Activated CD4-positive, alpha-beta T cell treated with anti-CD3 and anti-CD28 coated beads for 36 hours (primary cell): ENCODE measurements around the gene PTPRH. TPM values are rescaled to one million over a fixed set of nuclear protein-coding genes. Genes with fewer than 3 reads are reported as not detected.
A peak's percentile ranks its signal among the peaks of the same experiment; 100 is the strongest.
"Not testable (repeated sequence)": the region's sequence is repeated elsewhere in the genome, so short reads cannot be mapped to it uniquely, and the experiment has no call there.

Source experiments
- ATAC-seq: fragments of 200-7000 bp; cut with Tn5 transposase; one replicate; pipeline ENCODE4 v1.10.0; 2021; ENCODE audit warnings: mild to moderate bottlenecking, moderate library complexity
- CTCF ChIA-PET: fragments of 350-600 bp; sonication (Branson Sonifier 250); formaldehyde crosslinking; loops from one replicate; lab custom pipeline; 2021; ENCODE audit warnings: antibody characterized with exemption; lab: Charles Lee
- POLR2A ChIA-PET: fragments of 350-600 bp; sonication (Branson Sonifier 250); formaldehyde crosslinking; loops from one replicate; lab custom pipeline; 2021; ENCODE audit warnings: antibody characterized with exemption, inconsistent platforms; lab: Charles Lee
- DNase-seq: peaks from one replicate; pipeline ENCODE4 v3.0.0-alpha.2; 2020
- H3K27ac Mint-ChIP-seq: one replicate; pipeline ENCODE4 v1.8.0; 2021; ENCODE audit warnings: mixed read lengths
- H3K27me3 Mint-ChIP-seq: one replicate; pipeline ENCODE4 v1.8.0; 2021; ENCODE audit warnings: mixed read lengths
- H3K36me3 Mint-ChIP-seq: one replicate; pipeline ENCODE4 v1.8.0; 2021; ENCODE audit warnings: low read depth, mixed read lengths
- H3K4me1 Mint-ChIP-seq: one replicate; pipeline ENCODE4 v1.8.0; 2021; ENCODE audit warnings: mixed read lengths
- H3K4me3 Mint-ChIP-seq: one replicate; pipeline ENCODE4 v1.8.0; 2021; ENCODE audit warnings: mild to moderate bottlenecking, moderate library complexity, mixed read lengths
- H3K9me3 Mint-ChIP-seq: one replicate; pipeline ENCODE4 v1.8.0; 2021; ENCODE audit warnings: low read depth, mixed read lengths
- intact Hi-C, 2 experiments: fragments of 100-400 bp; cut with DNase I in 1 of 2; cut with micrococcal nuclease in 1 of 2; formaldehyde crosslinking; loops; one replicate each; pipeline versions ENCODE4 v1.14.2 to v1.15.1; 2022 to 2024; cut with DNase I, micrococcal nuclease
- total RNA-seq, 2 experiments: library from RNA; stranded (reverse); gene quantifications; one replicate each; pipeline ENCODE4 v1.2.3, GENCODE V29; 2021

The PTPRH gene
- total RNA-seq, 2 experiments from 2014 or later = not detected

- intact Hi-C loops = no loop called here
- CTCF ChIA-PET = no interaction called here
- Mint-ChIP-seq H3K4me3 (no peak overlapping the region), H3K27me3 (no peaks in the 10 kb centered on the region), H3K4me1 (no peaks in the 10 kb centered on the region), H3K9me3 (peaks cover 5% of the 10 kb centered on the region), H3K27ac (no peak overlapping the region), H3K36me3 (peaks cover 32% of the 10 kb centered on the region)
- DNase-seq = no peak
- POLR2A ChIA-PET = no interaction called here
- ATAC-seq = no peak
Measured at GRCh38 chr19:55224038-55224665, 14.9 kb upstream of the PTPRH start.

- Mint-ChIP-seq H3K36me3 (peaks cover 30% of the 10 kb centered on the region), H3K9me3 (peaks cover 5% of the 10 kb centered on the region), H3K4me1 (no peaks in the 10 kb centered on the region), H3K27ac (no peak overlapping the region), H3K4me3 (no peak overlapping the region), H3K27me3 (no peaks in the 10 kb centered on the region)
- ChIA-PET POLR2A (no interaction called here), CTCF (no interaction called here)
- DNase-seq (no peak), ATAC-seq (no peak)
- intact Hi-C loops = no loop called here
Measured at GRCh38 chr19:55223291-55224037, 14.2 kb upstream of the PTPRH start.

- intact Hi-C loops = no loop called here
- H3K27me3 Mint-ChIP-seq = peaks cover 8% of the 10 kb centered on the region
- H3K4me1 Mint-ChIP-seq = peaks cover 15% of the 10 kb centered on the region
- H3K36me3 Mint-ChIP-seq = peaks cover 17% of the 10 kb centered on the region
- ATAC-seq = no peak
- H3K4me3 Mint-ChIP-seq = no peak overlapping the region
- H3K27ac Mint-ChIP-seq = no peak overlapping the region
- H3K9me3 Mint-ChIP-seq = peaks cover 7% of the 10 kb centered on the region
- ChIA-PET POLR2A (no interaction called here), CTCF (interaction anchor here (0.7 to 0.8 kb wide), 2 partner anchors 73 to 131 kb away, joined by 3 read pairs; no protein-coding TSS in a partner anchor)
- DNase-seq = peak; percentile 36
Measured at GRCh38 chr19:55220525-55220924, 11.2 kb upstream of the PTPRH start.

GRCh38 chr19:55216461-55217198 is 7.3 kb upstream of the PTPRH start:
- ChIA-PET POLR2A (interaction anchor here (0.5 kb wide), 1 partner anchor 186 kb away, joined by 6 read pairs; no protein-coding TSS in a partner anchor), CTCF (no interaction called here)
- ATAC-seq = peak; percentile 90
- peaks cover 20% of the 10 kb centered on the region for H3K27me3 Mint-ChIP-seq
- intact Hi-C loops = loop anchor here (1.0 to 5.0 kb wide), 5 partner anchors 37 to 43 kb away; partner anchors contain the start of gene PPP6R1 (in 2 of the 2)
- peaks cover 15% of the 10 kb centered on the region for H3K4me1 Mint-ChIP-seq
- peak overlapping the region; percentile 43 for H3K4me3 Mint-ChIP-seq
- peak; percentile 84 for DNase-seq
- H3K27ac Mint-ChIP-seq = no peak overlapping the region
- H3K36me3 Mint-ChIP-seq = peaks cover 11% of the 10 kb centered on the region
- peaks cover 12% of the 10 kb centered on the region for H3K9me3 Mint-ChIP-seq

GRCh38 chr19:55213547-55213946 is 4.2 kb upstream of the PTPRH start:
- peaks cover 29% of the 10 kb centered on the region for H3K27me3 Mint-ChIP-seq
- H3K27ac Mint-ChIP-seq = no peak overlapping the region
- H3K36me3 Mint-ChIP-seq = peaks cover 3% of the 10 kb centered on the region
- H3K9me3 Mint-ChIP-seq = peaks cover 6% of the 10 kb centered on the region
- no peak overlapping the region for H3K4me3 Mint-ChIP-seq
- peaks cover 15% of the 10 kb centered on the region for H3K4me1 Mint-ChIP-seq
- POLR2A ChIA-PET = no interaction called here
- ATAC-seq = no peak
- intact Hi-C loops = loop anchor here in 1 of 2 experiments (2.0 kb wide), 1 partner anchor 205 kb away; no protein-coding TSS in a partner anchor
- no peak for DNase-seq
- CTCF ChIA-PET = no interaction called here

- Mint-ChIP-seq H3K9me3 (peaks cover 6% of the 10 kb centered on the region), H3K4me3 (no peak overlapping the region), H3K27ac (no peak overlapping the region), H3K36me3 (peaks cover 3% of the 10 kb centered on the region), H3K27me3 (peaks cover 29% of the 10 kb centered on the region), H3K4me1 (peaks cover 11% of the 10 kb centered on the region)
- ChIA-PET POLR2A (interaction anchor here (0.6 to 0.7 kb wide), 2 partner anchors 264 to 292 kb away, joined by 3 read pairs; no protein-coding TSS in a partner anchor), CTCF (interaction anchor here (0.6 to 0.7 kb wide), 2 partner anchors 48 to 290 kb away, joined by 3 read pairs; no protein-coding TSS in a partner anchor)
- peak; percentile 78 for DNase-seq
- intact Hi-C loops = loop anchor here in 1 of 2 experiments (2.0 kb wide), 1 partner anchor 206 kb away; no protein-coding TSS in a partner anchor
- no peak for ATAC-seq
Measured at GRCh38 chr19:55212447-55212846, 3.1 kb upstream of the PTPRH start.

- ATAC-seq = no peak
- no peak overlapping the region for H3K4me3 Mint-ChIP-seq
- intact Hi-C loops = no loop called here
Measured at GRCh38 chr19:55209693-55210472, 582 bp upstream of the PTPRH start.

GRCh38 chr19:55206664-55207500 is 2.4 kb downstream of the PTPRH start:
- no peak overlapping the region for H3K4me3 Mint-ChIP-seq
- CTCF ChIA-PET = no interaction called here
- intact Hi-C loops = no loop called here
- H3K36me3 Mint-ChIP-seq = no peaks in the 10 kb centered on the region
- H3K9me3 Mint-ChIP-seq = no peaks in the 10 kb centered on the region
- POLR2A ChIA-PET = no interaction called here
- ATAC-seq (peak; percentile 96), DNase-seq (peak; percentile 76)
- no peak overlapping the region for H3K27ac Mint-ChIP-seq
- peaks cover 25% of the 10 kb centered on the region for H3K27me3 Mint-ChIP-seq
- peaks cover 2% of the 10 kb centered on the region for H3K4me1 Mint-ChIP-seq

More at GRCh38 chr19:55209693-55210472, 582 bp upstream of the PTPRH start:
- CTCF ChIA-PET = no interaction called here
- Mint-ChIP-seq H3K36me3 (peaks cover 3% of the 10 kb centered on the region), H3K27me3 (peaks cover 29% of the 10 kb centered on the region), H3K9me3 (peaks cover 5% of the 10 kb centered on the region), H3K27ac (no peak overlapping the region), H3K4me1 (peaks cover 2% of the 10 kb centered on the region)
- DNase-seq = no peak
- POLR2A ChIA-PET = no interaction called here

GRCh38 chr19:55202199-55202598 is 7.1 kb downstream of the PTPRH start:
- DNase-seq, H3K27ac Mint-ChIP-seq, H3K36me3 Mint-ChIP-seq, H3K4me3 Mint-ChIP-seq, CTCF ChIA-PET, intact Hi-C loops, H3K4me1 Mint-ChIP-seq, H3K9me3 Mint-ChIP-seq, ATAC-seq, POLR2A ChIA-PET: not testable (repeated sequence)
- peaks cover 18% of the 10 kb centered on the region for H3K27me3 Mint-ChIP-seq

- ATAC-seq (no peak), DNase-seq (no peak)
- H3K4me3 Mint-ChIP-seq = no peak overlapping the region
- ChIA-PET POLR2A (no interaction called here), CTCF (no interaction called here)
- H3K9me3 Mint-ChIP-seq = no peaks in the 10 kb centered on the region
- peaks cover 11% of the 10 kb centered on the region for H3K27me3 Mint-ChIP-seq
- H3K36me3 Mint-ChIP-seq = no peaks in the 10 kb centered on the region
- H3K27ac Mint-ChIP-seq = no peak overlapping the region
- intact Hi-C loops = no loop called here
- no peaks in the 10 kb centered on the region for H3K4me1 Mint-ChIP-seq
Measured at GRCh38 chr19:55199620-55200204, 9.6 kb downstream of the PTPRH start.
